ENCODE measurements around the gene LYST.

DNA sequence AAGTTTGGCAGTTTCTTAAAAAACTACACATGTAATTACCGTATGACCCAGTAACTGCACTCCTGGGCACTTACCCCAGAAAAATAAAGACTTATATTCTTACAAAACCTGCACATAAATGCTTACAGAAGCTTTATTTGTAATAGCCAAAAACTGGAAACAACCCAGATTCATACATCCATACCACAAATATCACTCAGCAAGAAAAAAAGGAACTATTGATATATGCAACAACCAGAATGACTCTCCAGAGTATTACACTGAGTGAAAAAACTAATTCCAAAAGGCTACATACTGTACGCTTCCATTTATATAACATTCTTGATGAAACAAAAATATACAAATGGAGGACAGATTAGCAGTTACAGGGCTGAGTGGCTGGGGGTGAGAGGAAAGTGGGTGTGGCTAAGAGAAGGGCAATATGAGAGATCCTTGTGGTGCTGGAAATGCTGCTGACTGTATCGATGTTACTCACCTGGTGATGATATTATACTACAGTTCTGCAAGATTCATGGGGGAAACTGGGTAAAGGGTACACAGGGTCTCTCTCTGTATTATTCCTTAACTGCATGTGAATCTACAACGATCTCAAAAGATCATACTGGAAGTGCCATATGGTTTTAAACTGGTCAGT lies 121.1 kb downstream of the LYST start:
- TF ChIP-seq, protein P1, sequence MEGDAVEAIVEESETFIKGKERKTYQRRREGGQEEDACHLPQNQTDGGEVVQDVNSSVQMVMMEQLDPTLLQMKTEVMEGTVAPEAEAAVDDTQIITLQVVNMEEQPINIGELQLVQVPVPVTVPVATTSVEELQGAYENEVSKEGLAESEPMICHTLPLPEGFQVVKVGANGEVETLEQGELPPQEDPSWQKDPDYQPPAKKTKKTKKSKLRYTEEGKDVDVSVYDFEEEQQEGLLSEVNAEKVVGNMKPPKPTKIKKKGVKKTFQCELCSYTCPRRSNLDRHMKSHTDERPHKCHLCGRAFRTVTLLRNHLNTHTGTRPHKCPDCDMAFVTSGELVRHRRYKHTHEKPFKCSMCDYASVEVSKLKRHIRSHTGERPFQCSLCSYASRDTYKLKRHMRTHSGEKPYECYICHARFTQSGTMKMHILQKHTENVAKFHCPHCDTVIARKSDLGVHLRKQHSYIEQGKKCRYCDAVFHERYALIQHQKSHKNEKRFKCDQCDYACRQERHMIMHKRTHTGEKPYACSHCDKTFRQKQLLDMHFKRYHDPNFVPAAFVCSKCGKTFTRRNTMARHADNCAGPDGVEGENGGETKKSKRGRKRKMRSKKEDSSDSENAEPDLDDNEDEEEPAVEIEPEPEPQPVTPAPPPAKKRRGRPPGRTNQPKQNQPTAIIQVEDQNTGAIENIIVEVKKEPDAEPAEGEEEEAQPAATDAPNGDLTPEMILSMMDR (IDR thresholded peaks at IDR 0.05), result no peak
- TF ChIP-seq POLR2A (IDR thresholded peaks at IDR 0.05), result no peak
